ENCODE results near the gene GAN.

GAN gene

DNA sequence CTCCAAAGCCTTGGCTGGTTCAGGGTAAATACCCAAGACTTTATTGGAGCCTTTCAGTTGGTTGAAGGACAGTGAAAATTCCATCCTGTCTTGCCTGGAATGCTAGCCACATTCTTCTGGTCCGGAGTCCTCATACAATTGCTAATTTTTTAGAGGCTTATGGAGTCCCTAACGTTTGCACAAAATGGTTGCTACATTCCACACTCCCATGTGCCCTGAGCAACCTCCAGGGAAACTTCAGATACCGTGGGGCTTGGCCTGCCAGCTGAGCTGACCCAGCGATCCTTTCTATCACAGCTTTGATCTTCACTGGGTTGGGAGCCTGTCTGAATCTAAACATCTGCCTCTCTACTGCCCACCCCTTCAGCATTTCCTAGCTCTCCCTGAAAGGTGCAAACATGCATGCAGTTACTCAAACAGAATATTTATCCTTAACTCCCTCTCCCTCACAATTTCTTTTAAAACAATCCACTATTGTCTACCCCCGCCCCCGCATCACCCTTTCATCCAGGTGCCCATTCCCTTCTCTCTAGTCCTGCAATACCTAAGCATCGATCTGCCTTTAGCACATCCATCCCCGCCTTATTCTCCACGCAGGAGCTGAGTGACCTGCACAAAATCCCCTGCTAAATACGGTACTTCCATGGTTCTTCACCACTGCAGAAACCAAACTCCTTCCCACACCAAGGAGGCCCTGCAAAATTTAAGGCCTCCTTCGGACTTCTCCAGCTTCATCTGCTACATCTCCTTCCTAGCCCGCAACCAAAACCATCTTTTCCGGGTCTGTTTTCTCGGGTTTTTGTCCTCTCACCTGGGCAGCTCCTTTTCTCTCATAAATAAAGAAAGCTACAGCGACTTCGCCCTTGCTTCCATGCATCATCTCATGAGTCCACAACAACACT, 810 bp upstream of the GAN start:
- H3K9ac ChIP-seq (ENCODE audit: low read length): peak overlapping the region; percentile 91
- peaks cover 5% of the 10 kb centered on the region; the same call in 1 of the 2 replicates for H4K20me1 ChIP-seq (ENCODE audit: insufficient read depth, low read length)
- H2AFZ ChIP-seq (ENCODE audit: low read depth, low read length): peak overlapping the region; percentile 93
- H3K4me2 ChIP-seq (ENCODE audit: low read length): peak overlapping the region; percentile 97
- peaks cover 14% of the 10 kb centered on the region for H3K4me1 ChIP-seq (ENCODE audit: low read length)
- H3K36me3 ChIP-seq (replicated peaks; ENCODE audit: low read depth, low read length): no peaks in the 10 kb centered on the region
- no peaks in the 10 kb centered on the region for H3K9me3 ChIP-seq (ENCODE audit: insufficient read depth, low read length)
- TF ChIP-seq, protein P1, sequence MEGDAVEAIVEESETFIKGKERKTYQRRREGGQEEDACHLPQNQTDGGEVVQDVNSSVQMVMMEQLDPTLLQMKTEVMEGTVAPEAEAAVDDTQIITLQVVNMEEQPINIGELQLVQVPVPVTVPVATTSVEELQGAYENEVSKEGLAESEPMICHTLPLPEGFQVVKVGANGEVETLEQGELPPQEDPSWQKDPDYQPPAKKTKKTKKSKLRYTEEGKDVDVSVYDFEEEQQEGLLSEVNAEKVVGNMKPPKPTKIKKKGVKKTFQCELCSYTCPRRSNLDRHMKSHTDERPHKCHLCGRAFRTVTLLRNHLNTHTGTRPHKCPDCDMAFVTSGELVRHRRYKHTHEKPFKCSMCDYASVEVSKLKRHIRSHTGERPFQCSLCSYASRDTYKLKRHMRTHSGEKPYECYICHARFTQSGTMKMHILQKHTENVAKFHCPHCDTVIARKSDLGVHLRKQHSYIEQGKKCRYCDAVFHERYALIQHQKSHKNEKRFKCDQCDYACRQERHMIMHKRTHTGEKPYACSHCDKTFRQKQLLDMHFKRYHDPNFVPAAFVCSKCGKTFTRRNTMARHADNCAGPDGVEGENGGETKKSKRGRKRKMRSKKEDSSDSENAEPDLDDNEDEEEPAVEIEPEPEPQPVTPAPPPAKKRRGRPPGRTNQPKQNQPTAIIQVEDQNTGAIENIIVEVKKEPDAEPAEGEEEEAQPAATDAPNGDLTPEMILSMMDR (IDR thresholded peaks at IDR 0.05; ENCODE audit: low read depth, low read length): no peak
- TF ChIP-seq EZH2phosphoT487 (IDR thresholded peaks at IDR 0.05; ENCODE audit: low read depth): no peak
- peaks cover 46% of the 10 kb centered on the region for H3K79me2 ChIP-seq (ENCODE audit: low read length)
- peak overlapping the region; percentile 96 for H3K4me3 ChIP-seq (ENCODE audit: low read length)
- H3K27me3 ChIP-seq (ENCODE audit: low read depth, low read length): no peaks in the 10 kb centered on the region
- no peak overlapping the region for H3K27ac ChIP-seq (ENCODE audit: low read length)

DNA sequence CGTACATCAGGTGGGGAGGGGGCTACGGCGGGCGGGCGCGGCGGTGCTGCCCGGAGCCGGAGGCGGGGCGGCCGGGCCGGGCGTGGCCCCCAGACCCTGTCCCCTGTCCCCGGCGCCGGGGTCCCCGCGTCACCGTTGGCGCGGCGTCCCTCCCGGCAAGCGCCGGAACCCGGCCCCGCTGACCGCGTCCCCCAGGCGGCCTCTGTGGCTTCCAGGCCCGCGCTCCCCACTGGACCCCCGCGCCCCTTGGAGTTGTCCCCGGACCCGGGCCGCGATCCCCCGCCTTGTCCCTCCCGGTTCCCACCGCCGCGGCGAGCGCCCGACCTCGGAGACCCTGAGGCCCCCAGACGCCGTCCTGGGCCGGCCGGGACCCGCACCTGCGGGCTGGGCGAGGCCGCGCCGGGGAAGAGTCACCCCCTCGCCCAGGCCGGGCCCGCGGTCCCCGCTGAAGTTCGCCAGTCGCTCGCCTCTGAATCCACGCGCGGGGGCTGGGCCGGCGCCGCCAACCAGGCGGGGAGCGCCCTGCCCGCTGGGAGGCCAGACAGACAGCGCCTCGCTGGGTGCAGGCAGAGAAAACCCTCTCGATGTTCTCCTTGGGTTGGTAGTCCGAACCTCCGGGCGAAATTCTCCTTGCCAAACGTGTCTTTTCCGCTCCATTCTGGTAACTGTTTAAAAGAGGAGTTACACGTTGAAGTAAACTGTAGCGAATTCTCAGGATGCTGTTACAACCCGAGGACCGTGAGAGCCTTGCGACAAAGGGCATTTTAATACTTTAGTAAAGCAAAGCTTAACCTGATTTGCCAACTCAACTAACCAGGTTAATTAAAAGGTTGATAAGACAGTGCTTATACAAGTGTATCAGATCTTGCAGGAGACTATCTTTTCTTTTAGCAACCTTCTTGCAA, 761 bp downstream of the GAN start:
- H3K4me3 ChIP-seq (ENCODE audit: low read length): peak overlapping the region; percentile 96
- H2AFZ ChIP-seq (ENCODE audit: low read depth, low read length): peak overlapping the region; percentile 46; the same call in 1 of the 2 replicates
- no peaks in the 10 kb centered on the region for H3K27me3 ChIP-seq (ENCODE audit: low read depth, low read length)
- peak overlapping the region; percentile 99 for H3K4me2 ChIP-seq (ENCODE audit: low read length)
- H3K27ac ChIP-seq (ENCODE audit: low read length): no peak overlapping the region; the same call in 1 of the 2 replicates
- H3K4me1 ChIP-seq (ENCODE audit: low read length): peaks cover 14% of the 10 kb centered on the region
- peak overlapping the region; percentile 66 for H3K9ac ChIP-seq (ENCODE audit: low read length)
- H3K9me3 ChIP-seq (ENCODE audit: insufficient read depth, low read length): no peaks in the 10 kb centered on the region
- peaks cover 5% of the 10 kb centered on the region; the same call in 1 of the 2 replicates for H4K20me1 ChIP-seq (ENCODE audit: insufficient read depth, low read length)
- H3K36me3 ChIP-seq (replicated peaks; ENCODE audit: low read depth, low read length): no peaks in the 10 kb centered on the region
- TF ChIP-seq EZH2phosphoT487 (IDR thresholded peaks at IDR 0.05; ENCODE audit: low read depth): no peak
- TF ChIP-seq, protein P1 (IDR thresholded peaks at IDR 0.05; ENCODE audit: low read depth, low read length): no peak
- peaks cover 58% of the 10 kb centered on the region for H3K79me2 ChIP-seq (ENCODE audit: low read length)

DNA sequence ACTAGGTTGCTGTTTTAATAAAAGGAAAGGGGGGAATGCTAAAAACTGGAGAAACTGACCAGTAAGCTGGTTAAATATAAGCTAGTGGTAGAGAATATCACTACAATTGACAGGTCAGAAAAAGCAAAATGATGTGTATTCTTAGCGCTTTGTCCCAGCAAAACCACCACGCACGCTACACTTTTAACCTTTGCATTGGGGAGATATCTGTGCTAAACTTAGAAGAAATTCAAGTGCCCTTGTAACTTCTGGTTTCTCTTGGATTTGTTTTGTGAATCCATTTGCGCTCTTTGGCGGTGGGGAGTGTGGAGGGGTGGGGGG, 1.4 kb downstream of the GAN start:
- Histone ChIP-seq H3K4me3 (ENCODE audit: low read length) (peak overlapping the region; percentile 96), H3K4me1 (ENCODE audit: low read length) (peaks cover 14% of the 10 kb centered on the region)

More for the DNA sequence above, 1.4 kb downstream of the GAN start:
- Histone ChIP-seq H3K79me2 (ENCODE audit: low read length) (peaks cover 60% of the 10 kb centered on the region), H4K20me1 (ENCODE audit: insufficient read depth, low read length) (peaks cover 5% of the 10 kb centered on the region; the same call in 1 of the 2 replicates), H2AFZ (ENCODE audit: low read depth, low read length) (no peak overlapping the region), H3K9me3 (ENCODE audit: insufficient read depth, low read length) (no peaks in the 10 kb centered on the region), H3K9ac (ENCODE audit: low read length) (peak overlapping the region; percentile 66), H3K4me2 (ENCODE audit: low read length) (peak overlapping the region; percentile 99), H3K36me3 (replicated peaks; ENCODE audit: low read depth, low read length) (no peaks in the 10 kb centered on the region), H3K27ac (ENCODE audit: low read length) (no peak overlapping the region), H3K27me3 (ENCODE audit: low read depth, low read length) (no peaks in the 10 kb centered on the region)
- no peak for TF ChIP-seq EZH2phosphoT487 (IDR thresholded peaks at IDR 0.05; ENCODE audit: low read depth)
- TF ChIP-seq, protein P1 (IDR thresholded peaks at IDR 0.05; ENCODE audit: low read depth, low read length): no peak

Data from OCI-LY3 (cell line).